Activated gamma-delta T cell treated with Interleukin-2 at 50 U/mL for 16 hours (primary cell): ENCODE data around the gene AP5Z1.

Experiments
- DNase-seq: peaks from one replicate; pipeline ENCODE4 v3.0.0-alpha.2; 2020

The AP5Z1 gene, protein sequence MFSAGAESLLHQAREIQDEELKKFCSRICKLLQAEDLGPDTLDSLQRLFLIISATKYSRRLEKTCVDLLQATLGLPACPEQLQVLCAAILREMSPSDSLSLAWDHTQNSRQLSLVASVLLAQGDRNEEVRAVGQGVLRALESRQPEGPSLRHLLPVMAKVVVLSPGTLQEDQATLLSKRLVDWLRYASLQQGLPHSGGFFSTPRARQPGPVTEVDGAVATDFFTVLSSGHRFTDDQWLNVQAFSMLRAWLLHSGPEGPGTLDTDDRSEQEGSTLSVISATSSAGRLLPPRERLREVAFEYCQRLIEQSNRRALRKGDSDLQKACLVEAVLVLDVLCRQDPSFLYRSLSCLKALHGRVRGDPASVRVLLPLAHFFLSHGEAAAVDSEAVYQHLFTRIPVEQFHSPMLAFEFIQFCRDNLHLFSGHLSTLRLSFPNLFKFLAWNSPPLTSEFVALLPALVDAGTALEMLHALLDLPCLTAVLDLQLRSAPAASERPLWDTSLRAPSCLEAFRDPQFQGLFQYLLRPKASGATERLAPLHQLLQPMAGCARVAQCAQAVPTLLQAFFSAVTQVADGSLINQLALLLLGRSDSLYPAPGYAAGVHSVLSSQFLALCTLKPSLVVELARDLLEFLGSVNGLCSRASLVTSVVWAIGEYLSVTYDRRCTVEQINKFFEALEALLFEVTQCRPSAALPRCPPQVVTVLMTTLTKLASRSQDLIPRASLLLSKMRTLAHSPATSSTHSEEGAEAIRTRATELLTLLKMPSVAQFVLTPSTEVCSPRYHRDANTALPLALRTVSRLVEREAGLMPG

DNA sequence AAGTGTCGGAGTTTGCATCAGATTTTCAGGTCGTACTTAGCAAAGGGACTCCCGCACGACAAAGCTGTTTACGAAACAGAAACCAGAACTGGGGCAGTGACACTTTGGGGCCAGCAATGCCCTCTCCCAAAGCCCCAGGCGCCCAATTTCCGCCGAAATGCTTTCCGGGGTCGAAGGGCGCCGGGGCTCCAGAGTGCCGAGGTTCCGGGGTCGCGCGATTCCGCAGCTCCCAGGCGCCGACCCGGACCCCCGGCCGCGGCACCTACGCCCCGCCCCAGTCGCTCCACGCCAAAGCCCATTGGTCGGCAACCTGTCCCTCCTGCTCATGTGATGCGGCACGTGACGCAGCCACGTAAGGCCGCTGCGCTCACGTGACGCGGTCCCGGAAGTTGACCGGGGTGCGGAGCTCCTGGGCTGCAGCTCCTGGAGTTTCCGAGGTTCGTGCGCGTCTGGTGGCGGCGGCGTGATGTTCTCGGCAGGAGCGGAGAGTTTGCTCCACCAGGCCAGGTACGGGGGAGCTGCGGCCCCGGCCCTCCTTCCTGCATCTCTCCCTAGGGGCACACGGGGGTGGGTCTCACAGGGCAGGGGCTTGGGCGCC lies at the start of gene AP5Z1:
TSS of gene AP5Z1 (plus strand) at position 374 of the 598 bp plus-strand sequence. CDS start at position 467, 93 bp downstream.
- DNase-seq, result peak; percentile 94

DNA sequence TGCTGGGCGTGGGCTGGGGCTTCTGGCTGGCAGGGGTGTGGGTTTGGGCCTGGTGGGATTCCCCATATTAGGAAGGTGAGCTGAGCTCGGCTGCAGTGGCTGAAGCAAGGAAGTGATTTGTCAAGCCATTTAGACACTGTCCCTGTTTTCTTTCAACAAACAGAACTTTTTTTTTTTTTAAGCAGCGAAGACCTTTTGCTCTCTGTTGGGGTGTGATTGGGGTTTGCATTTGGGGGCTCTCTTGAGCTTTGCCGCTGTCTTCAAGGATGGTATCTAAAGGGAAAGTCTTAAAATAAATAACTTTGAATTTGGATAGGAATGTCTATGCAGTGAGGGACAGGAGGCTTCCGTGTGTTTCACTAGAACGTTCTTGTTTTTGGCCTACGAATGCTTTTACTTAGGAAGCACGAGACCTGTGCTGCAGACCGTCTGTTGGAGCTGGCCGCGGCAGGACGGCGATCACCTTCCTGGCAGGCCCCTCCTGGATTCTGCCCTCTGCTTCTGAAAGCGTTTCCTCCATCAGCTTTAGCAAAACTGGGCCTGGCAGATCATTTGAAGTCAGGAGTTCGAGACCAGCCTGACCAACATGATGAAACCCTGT lies 49.5 kb upstream of the AP5Z1 start:
- DNase-seq, result no peak

DNA sequence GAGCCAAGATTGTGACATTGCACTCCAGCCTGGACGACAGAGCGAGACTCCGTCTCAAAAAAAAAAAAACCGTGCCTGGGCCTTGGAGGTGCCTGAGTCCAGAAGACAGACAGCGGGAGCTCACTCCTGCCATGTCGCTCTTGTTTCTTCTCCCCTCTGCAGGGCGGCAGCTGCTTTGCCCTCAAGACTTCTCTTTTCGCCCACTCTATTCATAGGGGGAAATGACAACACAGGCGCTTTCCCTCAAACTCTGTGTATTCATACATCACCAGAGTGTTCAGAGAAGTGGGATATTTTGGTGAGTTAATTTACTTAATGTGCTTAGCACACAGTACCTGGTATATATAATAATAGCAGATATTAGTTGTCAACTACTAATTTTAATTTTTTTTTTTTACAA lies 48.9 kb upstream of the AP5Z1 start:
- DNase-seq, result no peak

DNA sequence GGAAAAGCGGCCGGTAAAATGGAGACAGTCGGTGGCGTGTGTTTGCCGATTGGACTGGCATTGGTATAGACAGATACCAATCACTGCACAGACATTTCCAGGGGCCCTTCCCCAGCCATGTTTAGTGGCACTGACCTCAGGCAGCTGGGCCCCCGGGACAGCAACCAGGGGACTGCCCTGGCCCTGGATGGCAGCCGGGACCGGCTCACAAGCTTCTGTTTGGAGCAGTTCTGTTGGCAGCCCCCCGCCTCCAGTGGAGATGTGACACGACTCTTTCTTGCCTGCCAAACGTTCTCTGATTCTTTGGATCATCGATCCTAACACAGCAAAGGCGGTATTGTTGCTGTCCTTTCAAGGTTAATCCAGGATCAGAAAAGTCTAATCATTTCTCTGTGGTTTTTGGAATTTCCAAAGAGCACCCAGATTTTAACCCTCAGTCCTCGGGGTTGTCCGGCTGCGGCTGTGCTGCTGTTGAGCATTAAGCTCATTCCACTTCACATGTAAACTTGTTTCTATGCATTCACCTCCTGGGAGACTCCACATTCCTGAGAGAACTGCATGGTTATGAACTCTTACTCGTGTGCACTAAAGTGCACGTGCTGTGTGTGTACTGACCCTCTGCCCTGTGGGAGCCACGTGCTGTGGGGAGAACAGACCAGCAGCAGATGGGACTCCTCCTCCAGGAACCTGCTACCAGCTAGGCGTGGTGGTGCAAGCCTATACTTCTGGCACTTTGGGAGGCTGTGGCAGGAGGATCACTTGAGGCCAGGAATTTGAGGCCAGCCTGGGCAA lies 47.3 kb upstream of the AP5Z1 start:
- no peak for DNase-seq

DNA sequence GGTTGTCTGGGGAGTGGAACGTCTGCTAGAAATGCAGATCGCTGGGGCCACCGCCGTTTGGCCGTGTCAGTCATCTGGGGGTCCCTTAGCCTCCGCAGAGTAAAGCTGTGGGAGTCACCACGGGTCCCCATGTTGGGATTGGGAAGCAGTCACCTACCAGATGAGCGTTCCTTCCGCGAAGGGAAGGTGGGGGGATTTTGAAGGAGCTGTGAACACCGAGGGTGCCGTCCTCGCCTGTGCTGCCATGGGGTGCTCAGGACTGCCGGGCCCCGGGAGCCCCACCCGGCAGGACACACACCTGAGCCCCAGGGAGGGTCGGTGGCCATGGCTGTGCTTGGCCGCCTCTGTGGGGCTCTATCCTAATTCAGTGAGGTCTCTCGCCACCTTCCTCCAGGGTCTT lies 46.2 kb upstream of the AP5Z1 start:
- DNase-seq, result no peak

DNA sequence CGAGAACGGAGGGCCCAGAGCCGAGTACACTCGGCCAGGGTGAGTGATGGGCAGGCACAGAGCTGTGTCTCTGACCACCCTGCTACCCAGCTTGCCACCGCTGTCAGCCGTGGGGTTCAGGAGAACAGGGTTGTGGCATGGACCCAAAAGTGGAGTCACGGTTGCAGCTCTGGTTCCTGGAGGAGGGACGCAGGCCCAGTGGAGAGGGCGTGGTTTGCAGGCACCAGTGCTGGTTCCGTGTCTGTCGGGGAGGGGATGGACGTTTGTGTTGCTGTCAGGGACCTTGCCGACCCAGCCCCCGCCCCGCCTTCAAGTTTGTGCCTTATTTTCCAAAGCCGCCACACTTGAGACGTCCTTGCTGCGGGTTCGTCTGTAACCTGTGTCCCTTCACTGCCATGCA lies 45.1 kb upstream of the AP5Z1 start:
- DNase-seq, result no peak

DNA sequence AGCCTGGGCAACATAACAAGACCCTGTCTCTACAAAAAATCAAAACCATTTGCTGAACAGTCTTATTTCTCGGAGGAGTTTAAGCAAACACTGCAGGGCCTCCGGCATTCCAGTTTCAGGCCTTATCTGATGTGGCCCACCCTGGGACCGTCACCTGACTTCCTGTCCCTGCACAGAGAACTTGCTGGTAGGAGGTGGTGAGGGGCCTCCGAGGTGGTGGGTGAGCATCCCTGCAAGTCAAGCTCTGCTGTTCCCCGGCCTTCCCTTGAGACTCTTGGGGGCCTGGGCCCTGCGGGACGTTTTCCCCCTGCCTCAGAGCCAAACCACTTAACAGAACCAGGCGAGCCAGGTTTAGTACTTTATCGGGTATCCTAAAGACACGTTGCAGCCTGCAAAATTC lies 44.5 kb upstream of the AP5Z1 start:
- DNase-seq, result no peak

DNA sequence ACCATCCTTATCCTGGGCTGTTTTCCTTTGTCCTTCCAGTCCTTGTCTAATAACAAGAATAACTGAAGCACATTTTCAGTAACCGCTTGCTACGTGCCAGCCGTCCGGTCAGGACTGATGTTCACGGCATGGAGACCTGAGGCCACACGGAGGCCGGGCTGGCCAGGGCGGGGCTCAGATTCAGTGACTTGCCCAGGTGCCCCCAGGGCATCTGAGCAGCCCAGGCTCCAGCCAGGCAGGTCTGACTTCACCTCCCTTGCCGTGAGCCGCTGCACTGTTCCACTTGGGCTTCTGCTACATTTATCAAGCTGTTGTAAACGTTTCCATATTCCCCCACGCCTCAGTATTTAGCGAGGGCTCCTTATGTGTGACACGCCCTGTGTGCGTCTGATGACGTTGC lies 43.6 kb upstream of the AP5Z1 start:
- DNase-seq, result no peak

DNA sequence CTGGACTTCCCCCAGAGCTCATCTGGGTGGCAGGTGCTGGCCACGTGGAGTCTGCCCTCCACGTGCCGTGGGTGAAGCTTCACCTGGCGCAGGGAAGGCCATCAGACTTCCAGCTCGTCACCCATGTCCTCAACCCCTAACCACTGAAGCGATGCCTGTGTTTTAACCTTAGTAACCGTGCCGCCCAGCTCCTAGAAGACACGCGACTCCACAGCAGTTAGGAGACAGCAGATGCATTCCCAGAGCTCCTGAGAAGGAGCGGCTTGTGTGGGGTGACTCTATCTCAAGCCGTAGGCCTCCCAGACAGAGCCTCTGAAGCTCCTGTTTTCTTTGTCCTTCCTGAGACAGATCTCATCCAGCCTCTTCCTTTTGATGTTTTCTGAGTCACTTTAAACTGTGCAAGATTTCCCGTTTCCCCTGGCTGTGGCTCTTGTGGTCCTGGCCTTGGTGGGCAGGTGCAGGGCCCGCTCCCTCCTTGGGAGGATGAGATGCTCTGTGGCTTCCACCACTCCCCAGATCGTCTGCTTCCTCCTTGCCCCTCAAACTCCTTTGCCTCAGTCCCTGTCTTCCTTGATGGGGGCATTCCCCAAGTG lies 41.4 kb upstream of the AP5Z1 start:
- no peak for DNase-seq

DNA sequence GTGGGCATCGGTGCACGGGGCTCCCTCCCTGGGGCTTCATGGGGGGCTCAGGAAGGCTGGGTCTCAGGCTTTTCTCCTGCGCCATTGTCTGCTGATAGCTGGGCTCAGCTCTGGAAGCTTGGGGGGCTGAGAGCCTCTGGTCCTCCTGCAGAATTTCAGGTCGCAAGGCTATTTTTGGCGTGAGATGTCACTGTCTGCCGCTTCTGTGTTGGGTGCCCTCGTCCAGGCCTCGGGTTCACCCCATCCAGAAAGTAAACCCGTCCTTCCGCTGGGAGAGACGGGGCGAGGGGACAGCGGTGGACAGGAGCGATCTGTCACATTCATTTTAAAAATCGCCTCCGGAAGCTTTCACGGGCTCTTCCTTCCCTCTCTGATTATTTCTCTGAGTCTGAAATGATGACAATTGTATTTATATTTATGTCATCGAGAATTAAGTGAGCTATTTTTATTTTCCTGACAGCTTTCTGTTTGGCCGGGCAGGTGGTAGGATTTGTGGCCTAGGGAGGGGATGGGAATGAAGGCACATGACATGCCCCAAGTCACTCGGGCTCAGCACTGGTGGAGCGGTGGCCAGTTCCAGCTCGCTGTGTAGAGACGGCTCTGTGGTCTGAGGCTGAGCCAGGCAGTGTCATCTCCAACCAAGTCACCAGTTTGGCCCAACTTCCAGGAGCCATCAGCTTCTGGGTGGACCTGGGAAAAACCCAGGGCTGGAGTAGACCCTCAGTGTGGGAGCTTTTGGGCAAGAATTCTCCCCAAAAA lies 40.7 kb upstream of the AP5Z1 start:
- DNase-seq, result no peak

DNA sequence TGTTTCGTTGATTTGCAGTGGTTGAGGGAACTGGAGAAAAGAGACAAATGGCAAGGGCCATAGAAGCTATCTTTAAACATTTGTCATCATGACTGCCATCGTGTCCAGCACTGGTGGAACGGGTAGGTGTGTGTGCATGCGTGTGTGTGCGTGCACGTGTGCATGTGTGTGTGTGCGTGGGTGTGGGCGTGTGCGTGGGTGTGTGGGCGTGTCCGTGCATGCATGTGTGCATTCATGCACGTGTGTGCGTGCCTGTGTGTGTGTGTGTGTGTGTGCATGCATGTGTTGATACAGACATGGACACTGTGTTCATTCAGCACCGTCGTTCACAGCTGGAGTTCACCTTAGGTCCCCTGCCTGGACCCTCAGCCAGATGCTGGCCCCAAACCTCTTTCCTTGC lies 38.1 kb upstream of the AP5Z1 start:
- no peak for DNase-seq

DNA sequence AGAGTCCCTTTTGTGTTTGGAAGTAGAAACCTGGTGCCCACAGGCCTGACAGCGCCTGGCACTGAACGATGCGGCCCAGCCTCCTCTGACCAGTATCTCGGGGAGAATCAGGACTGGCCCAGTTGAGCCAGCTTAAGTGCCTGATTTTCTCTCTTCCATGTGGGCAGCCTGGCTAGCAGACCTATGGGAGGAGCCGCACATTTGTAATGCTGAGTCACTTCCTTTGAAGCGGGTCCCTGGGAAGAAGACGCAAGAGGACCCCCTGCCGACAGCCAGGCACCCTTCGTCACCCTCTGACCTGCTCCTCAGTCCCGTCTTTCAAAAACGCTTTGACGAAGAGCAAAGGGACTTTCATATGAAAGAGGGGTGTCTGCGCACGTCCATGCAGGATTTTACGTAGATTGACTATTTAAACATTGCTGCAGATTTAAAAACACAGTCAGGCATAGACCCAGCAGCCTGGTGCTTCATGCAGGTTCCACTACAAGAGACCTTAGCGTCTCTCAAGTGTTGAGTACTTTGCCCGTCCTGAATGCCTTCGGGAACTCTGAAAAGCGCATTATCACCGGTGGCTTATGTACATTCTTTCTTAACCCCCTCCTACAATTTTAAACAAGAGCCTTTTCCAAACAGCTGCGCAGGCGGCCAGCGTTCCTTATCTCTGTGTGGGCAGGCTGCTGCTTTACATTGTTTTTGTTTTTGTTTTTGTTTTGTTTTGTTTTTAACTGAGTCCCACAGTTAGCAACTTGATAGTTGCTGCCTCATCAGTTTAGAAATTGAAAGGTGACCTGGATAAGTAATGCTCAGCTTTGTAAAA lies 36.5 kb upstream of the AP5Z1 start:
- no peak for DNase-seq

DNA sequence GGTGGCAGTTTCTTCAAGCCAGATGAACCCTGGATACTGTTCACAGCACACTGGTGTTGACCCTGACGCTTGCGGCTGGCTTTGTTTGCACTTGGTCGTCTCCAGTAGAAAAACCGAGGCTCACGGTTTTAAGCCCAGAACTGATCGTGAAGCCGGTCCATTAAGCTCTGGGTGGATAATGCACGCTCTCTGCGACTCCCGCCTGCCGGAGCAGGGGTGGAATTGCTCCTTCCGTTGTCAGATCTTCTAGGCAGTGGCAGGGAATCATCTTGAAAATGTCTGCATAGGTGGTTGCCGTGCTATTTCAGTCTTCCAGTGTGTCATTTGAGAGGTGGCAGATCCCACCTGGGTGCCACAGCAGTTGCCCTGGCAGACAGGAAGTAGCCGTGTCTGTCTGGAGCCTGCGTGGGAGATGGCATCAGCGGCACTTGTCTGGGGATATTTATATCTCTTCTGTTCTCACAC lies 35.9 kb upstream of the AP5Z1 start:
- no peak for DNase-seq

DNA sequence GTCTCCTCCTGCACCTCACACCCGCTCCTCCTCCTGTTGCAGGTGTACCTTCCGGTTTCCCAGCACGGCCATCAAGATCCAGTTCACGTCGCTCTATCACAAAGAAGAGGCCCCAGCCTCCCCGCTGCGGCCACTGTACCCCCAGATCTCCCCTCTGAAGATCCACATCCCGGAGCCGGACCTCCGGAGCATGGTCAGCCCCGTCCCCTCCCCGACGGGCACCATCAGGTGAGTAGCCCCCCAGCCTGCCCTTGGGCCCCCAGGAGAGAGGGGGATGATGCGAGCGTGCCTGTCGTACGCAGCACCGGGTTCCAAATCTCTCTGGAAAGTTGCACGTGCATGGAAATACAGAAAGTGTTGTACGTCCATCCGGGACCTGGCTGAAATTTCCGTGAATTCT lies 34.6 kb upstream of the AP5Z1 start:
- DNase-seq, result no peak

DNA sequence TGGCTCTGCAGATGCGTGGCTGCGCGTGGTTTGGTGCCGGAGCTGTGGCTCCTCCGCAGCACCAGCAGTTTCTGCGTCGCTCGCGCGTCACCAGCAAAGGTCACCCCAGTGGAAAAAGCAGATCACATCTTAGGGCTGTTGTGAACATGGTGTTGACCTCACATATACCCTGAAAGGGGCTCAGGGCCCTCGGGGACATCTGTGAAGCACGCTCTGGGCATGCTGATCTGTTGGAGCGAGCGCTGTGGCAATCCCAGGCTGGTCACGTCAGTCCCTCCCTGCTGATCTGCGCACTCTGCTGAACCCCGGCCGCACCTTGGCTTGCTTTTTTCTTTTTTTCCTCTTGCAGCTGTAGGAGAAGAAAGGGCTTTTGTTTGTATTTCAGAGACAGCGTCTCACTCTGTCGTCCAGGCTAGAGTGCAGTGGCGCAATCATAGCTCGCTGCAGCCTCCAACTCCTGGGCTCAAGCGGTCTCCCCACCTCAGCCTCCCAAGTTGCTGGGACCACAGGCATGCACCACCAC lies 33.3 kb upstream of the AP5Z1 start:
- no peak for DNase-seq

DNA sequence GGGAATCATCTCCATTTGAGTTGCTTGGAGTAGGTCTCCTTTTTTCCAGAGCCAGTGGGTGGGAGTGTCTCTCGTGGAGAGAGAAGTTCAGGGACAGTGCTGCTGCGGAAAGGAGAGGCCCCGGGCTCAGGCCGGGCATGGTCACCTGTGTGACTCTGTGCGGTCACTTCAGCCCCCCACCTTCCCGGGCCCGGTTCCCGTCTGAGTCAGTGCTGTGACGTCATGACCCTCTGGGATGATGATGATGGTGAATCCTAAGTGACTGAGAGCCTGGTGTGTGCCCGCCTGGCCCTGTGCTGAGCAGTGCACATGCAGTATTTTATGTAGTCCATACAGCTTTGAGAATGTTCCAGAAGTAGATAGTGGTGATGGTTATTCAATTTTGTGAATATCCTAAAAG lies 32.6 kb upstream of the AP5Z1 start:
- DNase-seq, result no peak

DNA sequence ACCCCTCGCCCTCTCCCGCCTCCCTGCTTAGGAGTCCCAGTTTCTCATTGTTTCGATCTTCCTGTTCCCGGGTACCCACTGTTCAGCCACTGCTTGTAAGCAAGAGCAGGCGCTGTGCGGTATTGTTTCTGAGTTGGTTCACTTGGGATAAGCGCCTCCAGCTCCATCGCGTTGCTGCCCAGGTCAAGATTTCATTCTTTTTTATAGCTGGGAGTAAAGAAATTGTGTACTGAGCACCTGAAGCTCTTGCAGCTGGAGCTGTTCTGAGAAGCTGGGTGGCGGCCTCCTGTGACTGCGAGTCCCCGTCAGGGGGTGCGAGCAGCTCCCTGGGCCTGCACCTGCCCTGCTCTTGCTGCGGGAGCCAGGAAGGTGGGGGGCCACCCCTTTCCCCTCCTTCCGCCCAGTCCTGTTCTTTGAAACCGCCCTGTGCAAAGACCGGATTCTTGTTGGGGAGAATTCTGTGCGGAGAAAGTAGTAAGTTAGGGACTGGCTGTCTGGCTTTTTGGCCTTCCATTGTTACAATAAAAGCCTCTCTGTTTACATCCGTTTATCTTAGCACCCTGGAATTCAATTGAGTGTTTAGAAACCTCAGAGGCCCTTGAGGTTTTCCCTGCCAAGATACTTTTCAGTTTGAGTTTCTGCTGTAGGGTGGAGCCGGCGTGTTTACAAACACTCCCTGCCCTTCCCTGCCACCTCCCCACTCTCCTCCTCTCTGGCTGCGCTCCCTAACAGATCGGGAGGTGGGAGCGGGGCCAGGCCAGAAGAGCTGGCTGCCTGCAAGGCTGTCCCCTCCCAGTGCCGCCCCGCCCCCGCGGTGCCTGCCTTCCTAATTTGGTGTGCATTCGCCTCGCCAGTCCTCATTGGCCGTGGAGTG lies 30.8 kb upstream of the AP5Z1 start:
- peak; percentile 63 for DNase-seq

DNA sequence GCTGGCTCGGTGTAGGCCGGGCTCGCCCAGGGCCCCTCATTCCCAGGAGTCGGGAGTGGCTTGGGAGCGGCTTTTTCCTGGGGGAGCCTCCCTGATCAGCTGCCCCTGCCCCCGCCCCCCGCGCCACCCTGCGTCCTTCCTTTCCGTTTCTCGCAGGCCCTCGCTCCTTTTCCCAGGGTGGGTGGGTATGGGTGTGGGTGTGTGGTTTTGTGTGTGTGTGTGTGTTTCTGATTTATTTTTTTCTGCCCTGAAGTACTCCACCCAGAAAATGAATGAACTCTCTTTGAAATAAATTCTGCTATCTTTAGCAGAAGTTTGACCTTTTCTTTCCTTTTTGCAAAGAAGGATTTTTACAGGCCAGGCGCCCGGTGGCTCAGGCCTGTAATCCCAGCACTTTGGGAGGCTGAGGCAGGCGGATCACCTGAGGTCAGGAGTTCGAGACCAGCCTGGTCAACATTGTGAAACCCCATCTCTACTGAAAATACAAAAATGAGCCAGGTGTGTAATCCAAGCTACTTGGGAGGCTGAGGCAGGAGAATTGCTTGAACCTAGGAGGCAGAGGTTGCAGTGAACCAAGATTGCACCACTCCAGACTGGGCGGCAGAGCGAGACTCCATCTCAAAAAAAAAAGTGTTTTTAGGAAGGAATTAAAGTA lies 30.0 kb upstream of the AP5Z1 start:
- DNase-seq, result no peak
